HEK293T (cell line): ENCODE measurements around the gene DOC2A.

Experiments
- CTCF ChIA-PET: fragments of 350-600 bp; formaldehyde crosslinking; extraction: SDS; loops from one replicate; lab custom pipeline; 2021; ENCODE audit warnings: antibody characterized with exemption, inconsistent platforms; lab: Yijun Ruan, JAX
- POLR2A ChIA-PET: fragments of 350-600 bp; formaldehyde crosslinking; extraction: SDS; loops from one replicate; lab custom pipeline; 2020; ENCODE audit warnings: antibody characterized with exemption, inconsistent platforms; lab: Yijun Ruan, JAX
- DNase-seq: peaks from one replicate; pipeline ENCODE4 v3.0.0; 2012; ENCODE audit warnings: mixed read lengths; ENCODE audit errors: extremely low spot score
- ARNT ChIP-seq: fragments of 450-650 bp; IDR thresholded peaks from 2 replicates; pipeline ENCODE4 v1.6.1; 2017; ENCODE audit warnings: mild to moderate bottlenecking
- BHLHE40 ChIP-seq: fragments of 450-650 bp; IDR thresholded peaks from 2 replicates; pipeline ENCODE4 v1.6.1; 2016; ENCODE audit warnings: mild to moderate bottlenecking, moderate library complexity, borderline replicate concordance
- CTBP1 ChIP-seq: fragments of 450-650 bp; IDR thresholded peaks from 2 replicates; pipeline ENCODE4 v1.6.1; 2016; ENCODE audit warnings: borderline replicate concordance
- ELF4 ChIP-seq: fragments of 450-650 bp; IDR thresholded peaks from 2 replicates; pipeline ENCODE4 v1.6.1; 2017; ENCODE audit warnings: antibody characterized with exemption
- FOXA1 ChIP-seq: fragments of 450-650 bp; IDR thresholded peaks from 2 replicates; pipeline ENCODE4 v1.6.1; 2016; ENCODE audit warnings: mild to moderate bottlenecking
- FOXK2 ChIP-seq: fragments of 450-650 bp; IDR thresholded peaks from 2 replicates; pipeline ENCODE4 v1.6.1; 2016; ENCODE audit warnings: mild to moderate bottlenecking
- FOXM1 ChIP-seq: fragments of 450-650 bp; IDR thresholded peaks from 2 replicates; pipeline ENCODE4 v1.6.1; 2017; ENCODE audit warnings: mild to moderate bottlenecking, borderline replicate concordance
- HDGF ChIP-seq: fragments of 450-650 bp; IDR thresholded peaks from 2 replicates; pipeline ENCODE4 v1.6.1; 2017; ENCODE audit warnings: antibody characterized with exemption, borderline replicate concordance
- L3MBTL2 ChIP-seq: fragments of 450-650 bp; conservative IDR thresholded peaks from 2 replicates; pipeline ENCODE4 v1.6.1; 2016; ENCODE audit warnings: mild to moderate bottlenecking
- LEF1 ChIP-seq: fragments of 450-650 bp; IDR thresholded peaks from 2 replicates; pipeline ENCODE4 v1.6.1; 2017; ENCODE audit warnings: mild to moderate bottlenecking, borderline replicate concordance
- NFRKB ChIP-seq: fragments of 450-650 bp; IDR thresholded peaks from 2 replicates; pipeline ENCODE4 v1.6.1; 2016; ENCODE audit warnings: mild to moderate bottlenecking, moderate library complexity
- PKNOX1 ChIP-seq: fragments of 450-650 bp; IDR thresholded peaks from 2 replicates; pipeline ENCODE4 v1.6.1; 2016
- SP1 ChIP-seq: fragments of 450-650 bp; IDR thresholded peaks from 2 replicates; pipeline ENCODE4 v1.6.1; 2017
- SUZ12 ChIP-seq: fragments of 450-650 bp; IDR thresholded peaks from 2 replicates; pipeline ENCODE4 v1.6.1; 2016; ENCODE audit warnings: mild to moderate bottlenecking
- TARDBP ChIP-seq: fragments of 450-650 bp; IDR thresholded peaks from 2 replicates; pipeline ENCODE4 v1.6.1; 2016
- ZNF384 ChIP-seq: fragments of 450-650 bp; IDR thresholded peaks from 2 replicates; pipeline ENCODE4 v1.6.1; 2016

The DOC2A gene

GRCh38 chr16:30000735-30001631 lies 9.8 kb downstream of the DOC2A start:
- CTCF ChIA-PET: interaction anchor here (0.8 to 1.0 kb wide), 2 partner anchors 11 to 102 kb away, joined by 3 read pairs; partner anchors contain the start of gene SEZ6L2

GRCh38 chr16:29999605-30000004 lies 11.2 kb downstream of the DOC2A start:
- TF ChIP-seq ARNT (no peak), SP1 (no peak), ZNF384 (no peak), HDGF (no peak), PKNOX1 (no peak), SUZ12 (no peak), L3MBTL2 (no peak), FOXM1 (no peak), BHLHE40 (no peak), FOXK2 (no peak), LEF1 (no peak)
- POLR2A ChIA-PET: interaction anchor here (2.0 kb wide), 1 partner anchor 27 kb away, joined by 6 read pairs; the partner anchor contains the start of gene TAOK2
- CTCF ChIA-PET: interaction anchor here (0.8 kb wide), 1 partner anchor 100 kb away, joined by 3 read pairs; the partner anchor contains the start of gene SEZ6L2
- DNase-seq: no peak

More at GRCh38 chr16:30000735-30001631, 9.8 kb downstream of the DOC2A start:
- no peak for DNase-seq
- TF ChIP-seq ZNF384 (no peak), ELF4 (no peak), PKNOX1 (no peak), NFRKB (no peak), LEF1 (no peak), BHLHE40 (no peak), SP1 (no peak), FOXK2 (no peak), CTBP1 (no peak), TARDBP (no peak), SUZ12 (no peak), FOXM1 (no peak), FOXA1 (no peak), HDGF (no peak), ARNT (no peak), L3MBTL2 (no peak)
- POLR2A ChIA-PET: interaction anchor here (1.4 to 2.0 kb wide), 2 partner anchors 28 to 39 kb away, joined by 4 to 6 read pairs; partner anchors contain the start of genes TAOK2 and TMEM219

- CTCF ChIA-PET: interaction anchor here (0.5 kb wide), 1 partner anchor 599 kb away, joined by 3 read pairs; no protein-coding TSS in a partner anchor
- POLR2A ChIA-PET: interaction anchor here (0.9 to 1.2 kb wide), 4 partner anchors 10 to 53 kb away, joined by 3 to 5 read pairs (median 3); partner anchors contain the start of genes DOC2A and TAOK2
- no peak for DNase-seq
- no peak for TF ChIP-seq SUZ12
- peak; percentile 49 for TF ChIP-seq L3MBTL2
These were observed 14.0 kb downstream of the DOC2A start for GRCh38 chr16:29996766-29997250.

DNA sequence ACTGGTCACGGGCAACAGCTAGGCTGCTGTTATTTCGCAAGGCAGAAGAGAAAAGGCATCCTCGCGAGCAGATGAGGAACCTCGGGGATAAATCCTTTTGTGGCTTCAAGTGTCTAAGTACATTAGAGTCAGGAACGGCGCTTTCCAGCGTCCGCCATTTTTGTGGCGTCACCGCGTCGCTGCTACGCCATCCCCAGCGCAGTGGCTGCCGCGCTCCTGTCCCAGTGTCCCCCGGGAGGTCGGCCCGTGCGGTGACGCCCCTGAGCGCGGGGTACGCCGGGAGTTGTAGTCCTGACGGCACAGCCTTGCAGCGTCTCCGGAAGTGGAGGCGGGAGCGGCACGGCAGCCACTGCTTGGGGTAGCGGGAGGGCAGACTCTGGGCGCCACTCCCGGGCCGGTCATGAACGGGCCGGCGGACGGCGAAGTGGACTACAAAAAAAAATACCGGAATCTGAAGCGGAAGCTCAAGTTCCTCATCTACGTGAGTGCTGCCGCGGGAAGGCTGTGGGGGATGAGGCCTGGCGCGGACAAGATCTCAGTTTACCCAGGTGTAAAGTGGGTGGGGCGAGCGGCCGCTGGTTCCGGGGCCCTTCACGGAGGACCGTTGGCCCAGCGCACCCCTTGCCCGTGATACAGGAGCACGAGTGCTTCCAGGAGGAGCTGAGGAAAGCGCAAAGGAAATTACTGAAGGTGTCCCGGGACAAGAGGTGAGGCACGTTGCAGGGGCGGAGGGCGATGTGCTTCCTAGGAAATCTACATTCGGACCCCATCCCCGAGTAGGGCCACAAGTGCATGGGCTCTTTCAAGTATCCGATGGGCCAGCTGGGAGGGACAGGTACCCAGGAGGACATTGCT lies 14.7 kb downstream of the DOC2A start, which contains the start of gene INO80E:
INO80E (plus strand) TSS at position 331 of the 855 bp plus-strand sequence; CDS start at position 401, 70 bp downstream.
- ChIA-PET CTCF (interaction anchor here (0.5 kb wide), 3 partner anchors 8 to 949 kb away, joined by 3 to 7 read pairs (median 3); no protein-coding TSS in a partner anchor), POLR2A (interaction anchor here (0.9 to 5.9 kb wide), 21 partner anchors 8 to 178 kb away, joined by 3 to 74 read pairs (median 4); partner anchors contain the start of genes ASPHD1, DOC2A, KCTD13 and SEZ6L2)
- peak; percentile 100 for DNase-seq
- TF ChIP-seq ELF4: peak; percentile 87
- TF ChIP-seq HDGF: peak; percentile 98
- no peak for TF ChIP-seq FOXM1
- no peak; the same call in 1 of the 2 replicates for TF ChIP-seq LEF1
- peak; percentile 7 for TF ChIP-seq NFRKB
- TF ChIP-seq BHLHE40: no peak
- TF ChIP-seq CTBP1: no peak
- no peak for TF ChIP-seq ZNF384
- no peak for TF ChIP-seq FOXK2
- no peak; the same call in 1 of the 2 replicates for TF ChIP-seq L3MBTL2
- no peak for TF ChIP-seq SP1
- TF ChIP-seq SUZ12: no peak
- TF ChIP-seq FOXA1: no peak
- no peak for TF ChIP-seq PKNOX1
- TF ChIP-seq ARNT: no peak
- no peak for TF ChIP-seq TARDBP
